ENCODE measurements around the gene SCARB1.

Gene SCARB1

GRCh38 chr12:124786061-124786964 is 77.4 kb downstream of the SCARB1 start:
- peak; percentile 55 for DNase-seq (ENCODE audit: low read depth)
- TF ChIP-seq CTCF (IDR thresholded peaks at IDR 0.05; ENCODE audit: control insufficient read depth, insufficient read depth, low read depth, low read length, missing control alignments) = no peak

GRCh38 chr12:124784871-124785572 is 78.6 kb downstream of the SCARB1 start:
- no peak overlapping the region for H3K4me3 ChIP-seq (ENCODE audit: control insufficient read depth, low read depth, low read length)
- DNase-seq (ENCODE audit: low read depth) = no peak
- TF ChIP-seq CTCF (IDR thresholded peaks at IDR 0.05; ENCODE audit: control insufficient read depth, insufficient read depth, low read depth, low read length, missing control alignments) = no peak

More at GRCh38 chr12:124786061-124786964, 77.4 kb downstream of the SCARB1 start:
- H3K4me3 ChIP-seq (ENCODE audit: control insufficient read depth, low read depth, low read length) = peak overlapping the region; percentile 30

- no peak for TF ChIP-seq CTCF (IDR thresholded peaks at IDR 0.05; ENCODE audit: control insufficient read depth, insufficient read depth, low read depth, low read length, missing control alignments)
- no peak overlapping the region for H3K4me3 ChIP-seq (ENCODE audit: control insufficient read depth, low read depth, low read length)
- DNase-seq (ENCODE audit: low read depth) = no peak
Measured at GRCh38 chr12:124783087-124783486, 80.6 kb downstream of the SCARB1 start.

GRCh38 chr12:124782132-124782531 is 81.5 kb downstream of the SCARB1 start:
- no peak for TF ChIP-seq CTCF (IDR thresholded peaks at IDR 0.05; ENCODE audit: control insufficient read depth, insufficient read depth, low read depth, low read length, missing control alignments)
- no peak for DNase-seq (ENCODE audit: low read depth)
- H3K4me3 ChIP-seq (ENCODE audit: control insufficient read depth, low read depth, low read length) = no peak overlapping the region

GRCh38 chr12:124780752-124781685 is 82.6 kb downstream of the SCARB1 start:
- H3K4me3 ChIP-seq (ENCODE audit: control insufficient read depth, low read depth, low read length) = no peak overlapping the region
- no peak for TF ChIP-seq CTCF (IDR thresholded peaks at IDR 0.05; ENCODE audit: control insufficient read depth, insufficient read depth, low read depth, low read length, missing control alignments)
- DNase-seq (ENCODE audit: low read depth) = no peak

- no peak for TF ChIP-seq CTCF (IDR thresholded peaks at IDR 0.05; ENCODE audit: control insufficient read depth, insufficient read depth, low read depth, low read length, missing control alignments)
- no peak for DNase-seq (ENCODE audit: low read depth)
- no peak overlapping the region for H3K4me3 ChIP-seq (ENCODE audit: control insufficient read depth, low read depth, low read length)
Measured at GRCh38 chr12:124780336-124780735, 83.3 kb downstream of the SCARB1 start.
